NCI-H187 (cell line): ENCODE measurements around the gene PITPNB.

Experiments used
- DNase-seq, 2 experiments: peaks; one replicate each; lab custom pipeline; 2025; lab: John Stamatoyannopoulos, UW

Gene PITPNB

GRCh38 chr22:27919222-27919941, at the start of gene PITPNB:
PITPNB (minus strand) TSS chr22:27919256; CDS start chr22:27919191, 65 bp downstream.
- peak; percentile 79 to 84 for DNase-seq

GRCh38 chr22:27966168-27967064, 47.4 kb upstream of the PITPNB start:
- DNase-seq: no peak

GRCh38 chr22:27962268-27963044, 43.4 kb upstream of the PITPNB start:
- DNase-seq: no peak

- DNase-seq: no peak
Observed at GRCh38 chr22:27961680-27962079, 42.6 kb upstream of the PITPNB start.

- no peak for DNase-seq
Observed at GRCh38 chr22:27961182-27961581, 42.1 kb upstream of the PITPNB start.

GRCh38 chr22:27959335-27960090, 40.5 kb upstream of the PITPNB start:
- DNase-seq: no peak

GRCh38 chr22:27952779-27953178, 33.7 kb upstream of the PITPNB start:
- DNase-seq: no peak

GRCh38 chr22:27952091-27952490, 33.0 kb upstream of the PITPNB start:
- DNase-seq: no peak

GRCh38 chr22:27949421-27949820, 30.4 kb upstream of the PITPNB start:
- no peak for DNase-seq

GRCh38 chr22:27948569-27948968, 29.5 kb upstream of the PITPNB start:
- no peak for DNase-seq

GRCh38 chr22:27947448-27947847, 28.4 kb upstream of the PITPNB start:
- DNase-seq: no peak

GRCh38 chr22:27941143-27941542, 22.1 kb upstream of the PITPNB start:
- DNase-seq: no peak

GRCh38 chr22:27937453-27937852, 18.4 kb upstream of the PITPNB start:
- DNase-seq: no peak

GRCh38 chr22:27935897-27936296, 16.8 kb upstream of the PITPNB start:
- DNase-seq: no peak

- DNase-seq: no peak
Observed at GRCh38 chr22:27934069-27934468, 15.0 kb upstream of the PITPNB start.

GRCh38 chr22:27933186-27933983, 14.3 kb upstream of the PITPNB start:
- DNase-seq: no peak

- no peak for DNase-seq
Observed at GRCh38 chr22:27930331-27931060, 11.4 kb upstream of the PITPNB start.

- no peak for DNase-seq
Observed at GRCh38 chr22:27927608-27928007, 8.6 kb upstream of the PITPNB start.

GRCh38 chr22:27925331-27925730, 6.3 kb upstream of the PITPNB start:
- DNase-seq: no peak
